GM23338 (cell line): ENCODE results near the gene GNB2.

ENCODE experiments used
- CREB1 ChIP-seq: fragments of 250-450 bp; sonication (Bioruptor Pico); IDR thresholded peaks from 2 replicates; pipeline ENCODE4 v1.5.0; 2020; ENCODE audit warnings: low read depth, mild to moderate bottlenecking, moderate library complexity
- CTCF ChIP-seq, 2 experiments: fragments of 200-600 bp in 1 of 2; sonication (generic) in 1 of 2; conservative IDR thresholded peaks; 2 replicates each; pipeline versions ENCODE4 v1.5.1 to v1.6.1; 2016 to 2017; ENCODE audit warnings: antibody characterized with exemption in 2 of 2, low read depth in 2 of 2, mild to moderate bottlenecking in 2 of 2, moderate library complexity in 1 of 2
- EZH2phosphoT487 ChIP-seq: fragments of 200-600 bp; sonication (generic); IDR thresholded peaks from one replicate; pipeline ENCODE4 v1.8.1; 2018; ENCODE audit warnings: antibody characterized with exemption; ENCODE audit not compliant: unreplicated experiment

DNA sequence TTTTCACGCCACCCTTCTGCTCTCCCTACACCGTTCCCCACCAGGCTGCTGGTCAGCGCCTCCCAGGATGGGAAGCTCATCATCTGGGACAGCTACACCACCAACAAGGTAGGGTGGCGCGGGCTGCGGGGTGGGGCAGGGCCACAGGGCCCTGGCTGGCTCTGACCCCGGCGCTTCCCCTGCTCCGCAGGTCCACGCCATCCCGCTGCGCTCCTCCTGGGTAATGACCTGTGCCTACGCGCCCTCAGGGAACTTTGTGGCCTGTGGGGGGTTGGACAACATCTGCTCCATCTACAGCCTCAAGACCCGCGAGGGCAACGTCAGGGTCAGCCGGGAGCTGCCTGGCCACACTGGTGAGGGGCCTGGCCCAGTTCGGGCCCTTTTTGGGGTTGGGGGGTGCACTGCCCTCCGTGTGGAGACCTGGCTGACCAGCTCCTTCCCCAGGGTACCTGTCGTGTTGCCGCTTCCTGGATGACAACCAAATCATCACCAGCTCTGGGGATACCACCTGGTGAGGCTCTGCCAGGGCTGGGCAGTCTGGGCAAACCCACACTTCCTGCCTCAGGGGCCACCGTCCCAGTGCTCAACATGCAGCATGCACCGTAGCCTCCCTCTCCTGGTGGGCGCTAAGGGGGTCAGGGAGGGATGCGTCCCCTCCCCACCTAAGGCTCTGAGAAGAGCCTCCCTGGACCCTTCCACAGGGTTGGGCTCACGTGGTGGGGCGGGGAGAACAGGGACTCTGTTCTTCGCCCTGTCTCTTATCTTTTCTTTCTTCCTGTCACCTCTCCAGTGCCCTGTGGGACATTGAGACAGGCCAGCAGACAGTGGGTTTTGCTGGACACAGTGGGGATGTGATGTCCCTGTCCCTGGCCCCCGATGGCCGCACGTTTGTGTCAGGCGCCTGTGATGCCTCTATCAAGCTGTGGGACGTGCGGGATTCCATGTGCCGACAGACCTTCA is 4.0 kb downstream of the GNB2 start:
- TF ChIP-seq EZH2phosphoT487: no peak
- no peak for TF ChIP-seq CREB1 (CRISPR knock-in tag)
- TF ChIP-seq CTCF (conservative IDR thresholded peaks at IDR 0.05; ENCODE audit: low read depth in 2 of 2): no peak
